Ishikawa (cell line): ENCODE measurements around the gene EIF3M.

Experiments used
- EP300 ChIP-seq: IDR thresholded peaks from 2 replicates; pipeline ENCODE4 v1.6.1; 2012; ENCODE audit warnings: borderline replicate concordance
- MAX ChIP-seq: IDR thresholded peaks from 2 replicates; pipeline ENCODE4 v1.6.1; 2012
- NFIC ChIP-seq: IDR thresholded peaks from 2 replicates; pipeline ENCODE4 v1.6.1; 2012
- RAD21 ChIP-seq: IDR thresholded peaks from 2 replicates; pipeline ENCODE4 v1.6.1; 2012; ENCODE audit warnings: low read depth

- TF ChIP-seq RAD21 (no peak), NFIC (no peak), MAX (no peak), EP300 (no peak)
Observed at GRCh38 chr11:32580967-32581366, 2.7 kb upstream of the EIF3M start.
